GF-D8 (cell line): Measurements from ENCODE around the gene AHI1.
A peak's percentile ranks its signal among the peaks of the same experiment; 100 is the strongest.
"Not testable (repeated sequence)": the region's sequence is repeated elsewhere in the genome, so short reads cannot be mapped to it uniquely, and the experiment has no call there.

Experiments
- DNase-seq: peaks from one replicate; lab custom pipeline; 2025; lab: John Stamatoyannopoulos, UW

Gene AHI1

GRCh38 chr6:135261872-135262725, 235.4 kb downstream of the AHI1 start:
- peak; percentile 63 for DNase-seq

GRCh38 chr6:135260612-135261011, 236.9 kb downstream of the AHI1 start:
- DNase-seq = no peak

- DNase-seq = no peak
Observed at GRCh38 chr6:135258970-135259369, 238.6 kb downstream of the AHI1 start.

- DNase-seq = no peak
Observed at GRCh38 chr6:135257631-135258405, 239.7 kb downstream of the AHI1 start.

- DNase-seq = no peak
Observed at GRCh38 chr6:135256866-135257265, 240.7 kb downstream of the AHI1 start.

- no peak for DNase-seq
Observed at GRCh38 chr6:135254471-135254870, 243.1 kb downstream of the AHI1 start.

- DNase-seq = no peak
Observed at GRCh38 chr6:135251498-135252441, 245.8 kb downstream of the AHI1 start.

GRCh38 chr6:135250751-135251497, 246.6 kb downstream of the AHI1 start:
- DNase-seq = no peak

- no peak for DNase-seq
Observed at GRCh38 chr6:135250234-135250633, 247.3 kb downstream of the AHI1 start.

GRCh38 chr6:135246412-135247012, 251.0 kb downstream of the AHI1 start:
- not testable (repeated sequence) for DNase-seq

GRCh38 chr6:135244805-135245204, 252.7 kb downstream of the AHI1 start:
- no peak for DNase-seq

- DNase-seq = no peak
Observed at GRCh38 chr6:135243871-135244796, 253.4 kb downstream of the AHI1 start.

GRCh38 chr6:135240711-135241110, 256.8 kb downstream of the AHI1 start:
- no peak for DNase-seq

- no peak for DNase-seq
Observed at GRCh38 chr6:135236732-135237131, 260.8 kb downstream of the AHI1 start.

GRCh38 chr6:135236319-135236718, 261.2 kb downstream of the AHI1 start:
- no peak for DNase-seq

GRCh38 chr6:135235716-135236115, 261.8 kb downstream of the AHI1 start:
- DNase-seq = no peak

GRCh38 chr6:135234492-135234780, 263.1 kb downstream of the AHI1 start:
- no peak for DNase-seq

GRCh38 chr6:135233686-135234491, 263.7 kb downstream of the AHI1 start:
- DNase-seq = no peak
